ENCODE measurements around the gene PCDHGA11. TPM values are rescaled to one million over a fixed set of nuclear protein-coding genes. Genes with fewer than 3 reads are reported as not detected.
A peak's percentile ranks its signal among the peaks of the same experiment; 100 is the strongest.
"Not testable (repeated sequence)": the region's sequence is repeated elsewhere in the genome, so short reads cannot be mapped to it uniquely, and the experiment has no call there.

PCDHGA11 gene
- total RNA-seq, 1 donor from 2014 or later = 6.6 TPM

- Histone ChIP-seq H3K27ac (no peak within 1 kb of the TSS), H3K36me3 (peaks cover 0 to 22% of the 10 kb centered on the region in 2 donors), H3K9me3 (peaks cover 83% of the 10 kb centered on the region), H3K4me1 (no peaks in the 10 kb centered on the region), H3K4me3 (peak within 1 kb of the TSS; percentile 20 to 24), H3K27me3 (no peaks in the 10 kb centered on the region)
- intact Hi-C loops (cut with DNase I) = no loop called here
- no peak for DNase-seq (ENCODE audit: extremely low spot score in 2 of 2)
- TF ChIP-seq CTCF (IDR thresholded peaks at IDR 0.05) (peak in 2 of 3 experiments; percentile 6 to 20), POLR2A (IDR thresholded peaks at IDR 0.05) (no peak), POLR2AphosphoS5 (IDR thresholded peaks at IDR 0.05; ENCODE audit: insufficient read depth in 1 of 2, low read depth in 1 of 2) (no peak)
Measured at GRCh38 chr5:141430332-141431113, 9.7 kb downstream of the PCDHGA11 start, which contains the start of gene PCDHGA12. Gene PCDHGA12 (plus strand): TSS chr5:141430507. CDS start chr5:141430760, 253 bp downstream.

- no peak overlapping the region for H3K27ac ChIP-seq
- DNase-seq (ENCODE audit: extremely low spot score in 2 of 2) = no peak
- peaks cover 0 to 22% of the 10 kb centered on the region in 2 donors for H3K36me3 ChIP-seq
- intact Hi-C loops (cut with DNase I) = no loop called here
- H3K4me1 ChIP-seq = no peaks in the 10 kb centered on the region
- H3K27me3 ChIP-seq = no peaks in the 10 kb centered on the region
- peaks cover 83% of the 10 kb centered on the region for H3K9me3 ChIP-seq
- TF ChIP-seq POLR2A (IDR thresholded peaks at IDR 0.05) = no peak
- no peak for TF ChIP-seq POLR2AphosphoS5 (IDR thresholded peaks at IDR 0.05; ENCODE audit: insufficient read depth in 1 of 2, low read depth in 1 of 2)
- no peak for TF ChIP-seq CTCF (IDR thresholded peaks at IDR 0.05)
- H3K4me3 ChIP-seq = peak overlapping the region; percentile 20 to 24
Measured at GRCh38 chr5:141431286-141431685, 10.4 kb downstream of the PCDHGA11 start.

- DNase-seq (ENCODE audit: extremely low spot score in 2 of 2); H3K27ac ChIP-seq; H3K4me3 ChIP-seq; intact Hi-C loops (cut with DNase I); H3K4me1 ChIP-seq; H3K27me3 ChIP-seq: not testable (repeated sequence)
- Histone ChIP-seq H3K9me3 (peaks cover 74% of the 10 kb centered on the region), H3K36me3 (peaks cover 0 to 17% of the 10 kb centered on the region in 2 donors)
Measured at GRCh38 chr5:141432308-141432707, 11.5 kb downstream of the PCDHGA11 start.

GRCh38 chr5:141432726-141433125, 11.9 kb downstream of the PCDHGA11 start:
- intact Hi-C loops (cut with DNase I) = not testable (repeated sequence)

GRCh38 chr5:141434006-141434405, 13.2 kb downstream of the PCDHGA11 start:
- H3K4me1 ChIP-seq = no peaks in the 10 kb centered on the region
- no peak overlapping the region for H3K4me3 ChIP-seq
- H3K27ac ChIP-seq = no peak overlapping the region
- intact Hi-C loops (cut with DNase I) = no loop called here
- H3K9me3 ChIP-seq = peaks cover 63% of the 10 kb centered on the region
- no peak for DNase-seq (ENCODE audit: extremely low spot score in 2 of 2)
- TF ChIP-seq CTCF (IDR thresholded peaks at IDR 0.05) (no peak), POLR2AphosphoS5 (IDR thresholded peaks at IDR 0.05; ENCODE audit: insufficient read depth in 1 of 2, low read depth in 1 of 2) (no peak), POLR2A (IDR thresholded peaks at IDR 0.05) (no peak)
- H3K36me3 ChIP-seq = peaks cover 0 to 13% of the 10 kb centered on the region in 2 donors
- H3K27me3 ChIP-seq = no peaks in the 10 kb centered on the region

More at GRCh38 chr5:141432726-141433125, 11.9 kb downstream of the PCDHGA11 start:
- not testable (repeated sequence) for H3K4me1 ChIP-seq; H3K27ac ChIP-seq; H3K27me3 ChIP-seq; DNase-seq (ENCODE audit: extremely low spot score in 2 of 2); H3K4me3 ChIP-seq
- peaks cover 0 to 17% of the 10 kb centered on the region in 2 donors for H3K36me3 ChIP-seq
- peaks cover 69% of the 10 kb centered on the region for H3K9me3 ChIP-seq

GRCh38 chr5:141437221-141437620, 16.4 kb downstream of the PCDHGA11 start:
- no peak overlapping the region for H3K4me3 ChIP-seq
- H3K27ac ChIP-seq = no peak overlapping the region
- DNase-seq (ENCODE audit: extremely low spot score in 2 of 2) = no peak
- H3K27me3 ChIP-seq = no peaks in the 10 kb centered on the region
- peaks cover 0 to 13% of the 10 kb centered on the region in 2 donors for H3K36me3 ChIP-seq
- peaks cover 59% of the 10 kb centered on the region for H3K9me3 ChIP-seq
- no peaks in the 10 kb centered on the region for H3K4me1 ChIP-seq
- intact Hi-C loops (cut with DNase I) = no loop called here
- no peak for TF ChIP-seq CTCF (IDR thresholded peaks at IDR 0.05)
- no peak for TF ChIP-seq POLR2A (IDR thresholded peaks at IDR 0.05)
- TF ChIP-seq POLR2AphosphoS5 (IDR thresholded peaks at IDR 0.05; ENCODE audit: insufficient read depth in 1 of 2, low read depth in 1 of 2) = no peak
